ENCODE data around the gene CERK. TPM values are rescaled to one million over a fixed set of nuclear protein-coding genes. Genes with fewer than 3 reads are reported as not detected.
"Not testable (repeated sequence)": the region's sequence is repeated elsewhere in the genome, so short reads cannot be mapped to it uniquely, and the experiment has no call there.

Gene CERK
- total RNA-seq, 1 donor, result 38.9 TPM

GRCh38 chr22:46737105-46737975 is 712 bp downstream of the CERK start:
- TF ChIP-seq, protein P1, sequence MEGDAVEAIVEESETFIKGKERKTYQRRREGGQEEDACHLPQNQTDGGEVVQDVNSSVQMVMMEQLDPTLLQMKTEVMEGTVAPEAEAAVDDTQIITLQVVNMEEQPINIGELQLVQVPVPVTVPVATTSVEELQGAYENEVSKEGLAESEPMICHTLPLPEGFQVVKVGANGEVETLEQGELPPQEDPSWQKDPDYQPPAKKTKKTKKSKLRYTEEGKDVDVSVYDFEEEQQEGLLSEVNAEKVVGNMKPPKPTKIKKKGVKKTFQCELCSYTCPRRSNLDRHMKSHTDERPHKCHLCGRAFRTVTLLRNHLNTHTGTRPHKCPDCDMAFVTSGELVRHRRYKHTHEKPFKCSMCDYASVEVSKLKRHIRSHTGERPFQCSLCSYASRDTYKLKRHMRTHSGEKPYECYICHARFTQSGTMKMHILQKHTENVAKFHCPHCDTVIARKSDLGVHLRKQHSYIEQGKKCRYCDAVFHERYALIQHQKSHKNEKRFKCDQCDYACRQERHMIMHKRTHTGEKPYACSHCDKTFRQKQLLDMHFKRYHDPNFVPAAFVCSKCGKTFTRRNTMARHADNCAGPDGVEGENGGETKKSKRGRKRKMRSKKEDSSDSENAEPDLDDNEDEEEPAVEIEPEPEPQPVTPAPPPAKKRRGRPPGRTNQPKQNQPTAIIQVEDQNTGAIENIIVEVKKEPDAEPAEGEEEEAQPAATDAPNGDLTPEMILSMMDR (IDR thresholded peaks at IDR 0.05; ENCODE audit: insufficient read depth, low read depth, low read length), result no peak
- peak; percentile 55 for DNase-seq (ENCODE audit: low read depth)
- H3K4me3 ChIP-seq (ENCODE audit: low read depth, low read length), result peak overlapping the region; percentile 75

- peak overlapping the region; percentile 75 for H3K4me3 ChIP-seq (ENCODE audit: low read depth, low read length)
- DNase-seq (ENCODE audit: low read depth), result no peak
- TF ChIP-seq, protein P1 (IDR thresholded peaks at IDR 0.05; ENCODE audit: insufficient read depth, low read depth, low read length), result no peak
These were observed 1.3 kb downstream of the CERK start for GRCh38 chr22:46736705-46737104.

DNA sequence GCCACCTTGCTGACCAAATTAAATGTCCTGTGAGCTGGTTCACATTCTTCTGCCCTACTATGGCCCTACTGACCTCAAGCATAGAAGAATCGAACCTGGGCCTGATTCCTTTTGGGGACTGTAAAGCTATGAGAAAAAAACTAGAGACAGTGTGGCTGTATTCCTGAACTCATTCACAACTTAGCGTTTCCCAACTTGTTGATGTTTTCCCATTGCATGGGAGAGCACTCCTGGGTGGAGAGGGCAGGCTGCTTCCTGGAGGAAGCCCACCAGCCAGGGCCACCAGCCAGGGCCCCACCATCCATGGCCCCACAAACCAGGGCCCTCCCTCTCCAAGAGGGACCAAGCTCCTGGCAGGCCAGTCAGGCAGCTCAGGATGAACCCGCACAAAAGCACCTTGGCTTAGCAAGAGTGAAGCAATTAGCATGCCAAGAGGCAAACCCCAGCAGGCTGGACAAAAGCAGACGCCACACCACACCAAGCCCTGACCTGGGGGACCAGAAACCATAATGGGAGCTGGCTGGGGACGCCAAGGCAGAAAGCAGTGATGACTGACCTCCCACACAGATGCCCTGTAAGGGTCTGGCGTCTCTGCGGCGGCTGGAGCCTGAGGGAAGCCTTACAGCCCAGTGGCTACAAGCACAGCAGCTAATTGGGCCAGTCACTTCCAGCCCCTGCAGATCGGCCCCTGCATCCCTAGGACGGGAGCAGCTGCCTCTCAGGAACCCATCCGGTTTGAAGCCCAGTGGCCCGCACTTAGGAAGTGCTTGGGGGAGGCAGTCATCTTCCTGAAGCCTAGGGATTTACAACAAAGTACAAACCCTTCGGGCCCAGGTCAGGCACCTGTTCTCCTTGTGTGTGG is 2.1 kb downstream of the CERK start:
- no peak for DNase-seq (ENCODE audit: low read depth)
- H3K4me3 ChIP-seq (ENCODE audit: low read depth, low read length), result no peak overlapping the region
- TF ChIP-seq, protein P1 (IDR thresholded peaks at IDR 0.05; ENCODE audit: insufficient read depth, low read depth, low read length), result no peak

GRCh38 chr22:46734830-46735453 is 3.1 kb downstream of the CERK start:
- no peak for DNase-seq (ENCODE audit: low read depth)
- TF ChIP-seq, protein P1 (IDR thresholded peaks at IDR 0.05; ENCODE audit: insufficient read depth, low read depth, low read length), result no peak
- H3K4me3 ChIP-seq (ENCODE audit: low read depth, low read length), result no peak overlapping the region

DNA sequence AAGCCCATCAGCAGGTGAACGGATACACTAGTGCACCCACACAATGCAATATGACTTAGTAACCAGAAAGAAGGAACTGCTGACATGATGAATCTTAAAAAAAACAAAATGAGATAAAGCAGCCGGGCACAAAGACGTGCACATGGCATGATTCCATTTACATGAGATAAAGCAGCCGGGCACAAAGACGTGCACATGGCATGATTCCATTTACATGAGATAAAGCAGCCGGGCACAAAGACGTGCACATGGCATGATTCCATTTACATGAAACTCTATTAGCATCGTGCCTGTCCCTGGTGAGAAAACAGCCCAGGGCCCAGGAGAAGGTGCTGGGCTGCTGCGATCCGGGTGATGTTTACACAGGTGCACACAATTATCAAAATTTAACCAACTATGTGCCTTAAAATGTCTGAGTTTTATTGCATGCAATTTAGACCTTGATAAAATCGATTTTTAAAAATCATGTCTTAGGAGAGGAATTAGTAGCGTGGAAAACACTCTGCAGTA is 3.8 kb downstream of the CERK start:
- not testable (repeated sequence) for DNase-seq (ENCODE audit: low read depth); H3K4me3 ChIP-seq (ENCODE audit: low read depth, low read length)

- TF ChIP-seq, protein P1 (IDR thresholded peaks at IDR 0.05; ENCODE audit: insufficient read depth, low read depth, low read length), result no peak
- no peak overlapping the region for H3K4me3 ChIP-seq (ENCODE audit: low read depth, low read length)
- no peak for DNase-seq (ENCODE audit: low read depth)
These were observed 5.5 kb downstream of the CERK start for GRCh38 chr22:46732513-46732912.

- DNase-seq (ENCODE audit: low read depth), result no peak
- H3K4me3 ChIP-seq (ENCODE audit: low read depth, low read length), result no peak overlapping the region
- TF ChIP-seq, protein P1 (IDR thresholded peaks at IDR 0.05; ENCODE audit: insufficient read depth, low read depth, low read length), result no peak
These were observed 6.0 kb downstream of the CERK start for GRCh38 chr22:46732041-46732379.

Data from fibroblast of villous mesenchyme (primary cell).